ENCODE data around the gene GJA4. TPM values are rescaled to one million over a fixed set of nuclear protein-coding genes. Genes with fewer than 3 reads are reported as not detected.

Gene GJA4
- total RNA-seq, 1 experiment from 2014 or later: 1.4 TPM

- Histone ChIP-seq H4K91ac (ENCODE audit: insufficient read length, low read depth, low read length) (no peak overlapping the region), H2AFZ (ENCODE audit: low read length) (no peak overlapping the region), H4K20me1 (ENCODE audit: control insufficient read depth, insufficient read depth, insufficient read length) (no peaks in the 10 kb centered on the region), H3K27me3 (ENCODE audit: insufficient read depth, low read length) (no peaks in the 10 kb centered on the region; the same call in 1 of the 2 replicates), H3K79me1 (ENCODE audit: insufficient read depth, low read depth, low read length, poor library complexity, severe bottlenecking) (no peaks in the 10 kb centered on the region), H2BK20ac (ENCODE audit: low read depth, low read length, poor library complexity, severe bottlenecking) (no peak overlapping the region), H2AK5ac (ENCODE audit: insufficient read length, low read length) (no peak overlapping the region), H3K4me1 (ENCODE audit: insufficient read depth, low read length) (no peaks in the 10 kb centered on the region; the same call in 1 of the 2 replicates), H3K9ac (ENCODE audit: extremely low read depth, insufficient read length, low read length) (no peak overlapping the region), H4K8ac (replicated peaks; ENCODE audit: insufficient read length, low read depth, low read length) (no peak overlapping the region), H2BK12ac (ENCODE audit: insufficient read length, low read depth, low read length) (no peak overlapping the region), H3K23me2 (ENCODE audit: insufficient read length, low read depth, low read length, poor library complexity, severe bottlenecking) (no peaks in the 10 kb centered on the region), H3T11ph (ENCODE audit: low read length) (no peak overlapping the region), H3K14ac (ENCODE audit: insufficient read depth, low read length) (no peak overlapping the region), H2BK5ac (ENCODE audit: insufficient read length, low read length) (no peak overlapping the region), H3K4ac (ENCODE audit: low read depth, low read length) (no peak overlapping the region), H3K56ac (ENCODE audit: insufficient read length, low read depth, low read length) (no peak overlapping the region), H3K4me2 (ENCODE audit: insufficient read depth, insufficient read length, low read length) (no peak overlapping the region), H2BK15ac (ENCODE audit: low read depth, low read length) (no peak overlapping the region), H3K9me3 (ENCODE audit: control insufficient read depth, low read depth, low read length) (no peaks in the 10 kb centered on the region), H3K23ac (ENCODE audit: insufficient read length, low read depth, low read length) (no peak overlapping the region), H3K79me2 (ENCODE audit: insufficient read depth, low read length) (no peaks in the 10 kb centered on the region), H3K18ac (ENCODE audit: insufficient read length, low read depth, low read length) (no peak overlapping the region), H4K5ac (ENCODE audit: insufficient read length, low read depth, low read length) (no peak overlapping the region), H3K27ac (ENCODE audit: insufficient read length, low read depth, low read length) (no peak overlapping the region), H2BK120ac (ENCODE audit: low read depth, low read length, poor library complexity, severe bottlenecking) (no peak overlapping the region)
- Mint-ChIP-seq H3K9me3 (no peaks in the 10 kb centered on the region; a peak in 1 of 5 replicates), H3K4me3 (no peak overlapping the region), H3K27me3 (ENCODE audit: low read depth) (peaks cover 23% of the 10 kb centered on the region), H3K4me1 (peaks cover 18 to 24% of the 10 kb centered on the region in 2 experiments), H3K36me3 (ENCODE audit: insufficient read depth in 1 of 3, low read depth in 3 of 3) (no peaks in the 10 kb centered on the region; a peak in 1 of 7 replicates), H3K27ac (no peak overlapping the region)
- no peak for TF ChIP-seq CTCF (conservative IDR thresholded peaks at IDR 0.05)
- no peak for DNase-seq
- WGBS (ENCODE audit: extremely low coverage, insufficient read length, low lambda C conversion rate): no CpG with 5 or more reads among the region's 4 CpGs
Measured at GRCh38 chr1:34746101-34746500, 46.7 kb upstream of the GJA4 start.
